ENCODE measurements around the gene NKAIN1.

- TF ChIP-seq TEAD4 (IDR thresholded peaks at IDR 0.05) (no peak), EP300 (IDR thresholded peaks at IDR 0.05; ENCODE audit: borderline replicate concordance) (no peak), TAF1 (IDR thresholded peaks at IDR 0.05; ENCODE audit: low read depth) (no peak), USF1 (IDR thresholded peaks at IDR 0.05) (no peak), REST (IDR thresholded peaks at IDR 0.05; ENCODE audit: low read depth) (no peak), RAD21 (IDR thresholded peaks at IDR 0.05; ENCODE audit: low read depth) (no peak), YY1 (IDR thresholded peaks at IDR 0.05; ENCODE audit: low read depth) (no peak), CREB1 (IDR thresholded peaks at IDR 0.05; ENCODE audit: low read depth) (no peak), FOXM1 (IDR thresholded peaks at IDR 0.05; ENCODE audit: borderline replicate concordance, low read depth) (no peak), ZBTB7A (IDR thresholded peaks at IDR 0.05; ENCODE audit: low read depth) (no peak), NFIC (IDR thresholded peaks at IDR 0.05) (no peak), EGR1 (IDR thresholded peaks at IDR 0.05) (no peak), MAX (IDR thresholded peaks at IDR 0.05) (no peak)
Measured at GRCh38 chr1:31163866-31164265, 75.8 kb downstream of the NKAIN1 start.

All from Ishikawa (cell line).